Body of pancreas (tissue), 4 donors: Measurements from ENCODE around the gene GGPS1. TPM values are rescaled to one million over a fixed set of nuclear protein-coding genes. Genes with fewer than 3 reads are reported as not detected.

ENCODE experiments used
- ATAC-seq: fragments of 150-250 bp; one replicate; pipeline ENCODE4 v1.9.1; 2016
- DNase-seq, 4 donors: peaks; one replicate each; pipeline ENCODE4 v3.0.0-alpha.2; 2019
- H3K27ac ChIP-seq, 4 donors: fragments of 200-600 bp; sonication (generic); 1 replicate in 3 of 4; 2 replicates in 1 of 4; pipeline versions ENCODE4 v1.5.1 to v1.6.1; 2016 to 2019; ENCODE audit warnings: mild to moderate bottlenecking in 1 of 4, mixed read lengths in 1 of 4, moderate library complexity in 1 of 4
- H3K27me3 ChIP-seq, 2 donors: fragments of 200-600 bp; sonication (generic); one replicate each; pipeline ENCODE4 v1.6.0; 2016; ENCODE audit warnings: mild to moderate bottlenecking in 1 of 2
- H3K36me3 ChIP-seq, 2 donors: fragments of 200-600 bp; sonication (generic); replicated peaks in 1 of 2; 2 replicates each; pipeline ENCODE4 v1.5.1; 2016; ENCODE audit warnings: low read depth in 2 of 2; ENCODE audit not compliant: insufficient read depth in 1 of 2
- H3K4me1 ChIP-seq: fragments of 200-600 bp; sonication (generic); one replicate; pipeline ENCODE4 v1.6.0; 2016
- H3K4me3 ChIP-seq, 2 donors: fragments of 200-600 bp; sonication (generic); 1 replicate in 1 of 2; 2 replicates in 1 of 2; pipeline ENCODE4 v1.5.1; 2016 to 2019
- H3K9me3 ChIP-seq, 3 donors: fragments of 200-600 bp; sonication (generic); 1 replicate in 2 of 3; 2 replicates in 1 of 3; pipeline ENCODE4 v1.5.1; 2016
- POLR2A ChIP-seq, 3 donors: fragments of 450-650 bp; IDR thresholded peaks; one replicate each; pipeline ENCODE4 v1.6.1; 2016; ENCODE audit warnings: antibody characterized with exemption in 3 of 3, mild to moderate bottlenecking in 2 of 3
- WGBS, 2 donors: methylation state at CpG; one replicate each; pipeline ENCODE4 v1.1.5; 2017; 5-methylcytosine and 5-hydroxymethylcytosine counted together
- intact Hi-C: fragments of 100-400 bp; cut with DNase I; formaldehyde crosslinking; loops from one replicate; pipeline ENCODE4 v1.15.1; 2023
- total RNA-seq, 2 donors: library from RNA; depleted of rRNA; stranded (reverse); fragments of >200 nt; gene quantifications; one replicate each; pipeline ENCODE4 v1.1.0, GENCODE V29; 2016
- TF ChIP-seq, protein P1 (sequence below), 7 experiments: fragments of 450-650 bp in 4 of 7; fragments of 200-600 bp in 3 of 7; sonication (generic) in 3 of 7; IDR thresholded peaks; one replicate each; pipeline ENCODE4 v1.5.1; 2016 to 2019; ENCODE audit warnings: antibody characterized with exemption in 7 of 7

GGPS1 gene
- total RNA-seq, 2 donors from 2014 or later, result 11.9 to 15.3 TPM

- Histone ChIP-seq H3K27ac (no peak overlapping the region), H3K4me1 (peaks cover 17% of the 10 kb centered on the region), H3K9me3 (no peaks in the 10 kb centered on the region), H3K4me3 (no peak overlapping the region), H3K27me3 (no peaks in the 10 kb centered on the region), H3K36me3 (no peaks in the 10 kb centered on the region)
- intact Hi-C loops, result no loop called here
- DNase-seq (no peak), ATAC-seq (no peak)
- WGBS, 2 donors, result 52 to 57% methylated on average over 4 of the region's 4 CpGs
- TF ChIP-seq POLR2A (IDR thresholded peaks at IDR 0.05), result no peak
- TF ChIP-seq, protein P1, sequence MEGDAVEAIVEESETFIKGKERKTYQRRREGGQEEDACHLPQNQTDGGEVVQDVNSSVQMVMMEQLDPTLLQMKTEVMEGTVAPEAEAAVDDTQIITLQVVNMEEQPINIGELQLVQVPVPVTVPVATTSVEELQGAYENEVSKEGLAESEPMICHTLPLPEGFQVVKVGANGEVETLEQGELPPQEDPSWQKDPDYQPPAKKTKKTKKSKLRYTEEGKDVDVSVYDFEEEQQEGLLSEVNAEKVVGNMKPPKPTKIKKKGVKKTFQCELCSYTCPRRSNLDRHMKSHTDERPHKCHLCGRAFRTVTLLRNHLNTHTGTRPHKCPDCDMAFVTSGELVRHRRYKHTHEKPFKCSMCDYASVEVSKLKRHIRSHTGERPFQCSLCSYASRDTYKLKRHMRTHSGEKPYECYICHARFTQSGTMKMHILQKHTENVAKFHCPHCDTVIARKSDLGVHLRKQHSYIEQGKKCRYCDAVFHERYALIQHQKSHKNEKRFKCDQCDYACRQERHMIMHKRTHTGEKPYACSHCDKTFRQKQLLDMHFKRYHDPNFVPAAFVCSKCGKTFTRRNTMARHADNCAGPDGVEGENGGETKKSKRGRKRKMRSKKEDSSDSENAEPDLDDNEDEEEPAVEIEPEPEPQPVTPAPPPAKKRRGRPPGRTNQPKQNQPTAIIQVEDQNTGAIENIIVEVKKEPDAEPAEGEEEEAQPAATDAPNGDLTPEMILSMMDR (IDR thresholded peaks at IDR 0.05), result no peak
Observed at GRCh38 chr1:235313931-235314678, 14.3 kb upstream of the GGPS1 start.

DNA sequence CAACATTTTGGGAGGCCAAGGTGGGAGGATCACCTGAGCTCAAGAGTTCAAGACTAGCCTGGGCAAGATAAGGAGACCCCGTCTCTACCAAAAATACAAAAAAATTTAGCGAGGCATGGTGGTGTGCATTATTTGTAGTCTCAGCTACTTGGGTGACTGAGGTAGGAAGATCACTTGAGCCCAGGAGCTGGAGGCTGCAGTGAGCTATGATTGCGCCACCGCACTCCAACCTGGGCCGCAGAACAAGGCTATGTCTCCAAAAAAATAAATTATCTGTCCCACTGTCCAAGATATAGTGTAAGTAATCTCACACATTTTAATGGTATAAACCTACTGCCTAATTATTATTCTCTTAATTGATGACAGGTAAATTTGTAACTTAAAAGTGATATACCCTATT lies 13.2 kb upstream of the GGPS1 start:
- no peak overlapping the region for H3K4me3 ChIP-seq
- no peaks in the 10 kb centered on the region for H3K36me3 ChIP-seq
- H3K27me3 ChIP-seq, result no peaks in the 10 kb centered on the region
- DNase-seq (no peak), ATAC-seq (no peak)
- H3K4me1 ChIP-seq, result peaks cover 17% of the 10 kb centered on the region
- H3K9me3 ChIP-seq, result no peaks in the 10 kb centered on the region
- intact Hi-C loops, result no loop called here
- TF ChIP-seq, protein P1 (IDR thresholded peaks at IDR 0.05), result no peak
- TF ChIP-seq POLR2A (IDR thresholded peaks at IDR 0.05), result no peak
- WGBS, 2 donors, result 93 to 94% methylated on average over 5 of the region's 5 CpGs
- no peak overlapping the region for H3K27ac ChIP-seq

DNA sequence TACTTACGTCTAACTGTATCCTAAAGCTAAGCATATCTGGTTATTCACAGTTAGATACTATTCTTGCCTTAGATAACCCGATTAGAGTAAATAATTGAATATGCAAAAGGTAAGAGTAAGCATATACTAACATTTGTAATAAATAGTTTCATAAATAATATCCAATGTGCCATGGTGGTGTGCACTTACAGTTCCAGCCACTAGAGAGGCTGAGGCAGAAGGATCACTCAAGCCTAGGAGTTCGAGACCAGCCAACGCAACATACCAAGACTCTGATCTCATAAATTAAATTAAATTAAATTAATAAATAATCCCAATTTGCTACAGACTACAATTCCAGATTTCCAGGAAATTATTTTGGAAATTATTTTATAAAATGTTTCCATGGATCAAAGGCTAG lies 12.6 kb upstream of the GGPS1 start:
- H3K27me3 ChIP-seq, result no peaks in the 10 kb centered on the region
- no peak for ATAC-seq
- no peak overlapping the region for H3K27ac ChIP-seq
- TF ChIP-seq POLR2A (IDR thresholded peaks at IDR 0.05), result no peak
- TF ChIP-seq, protein P1 (IDR thresholded peaks at IDR 0.05), result no peak
- H3K9me3 ChIP-seq, result no peaks in the 10 kb centered on the region
- H3K4me3 ChIP-seq, result no peak overlapping the region
- 92 to 95% methylated on average over 4 of the region's 4 CpGs for WGBS, 2 donors
- intact Hi-C loops, result no loop called here
- H3K4me1 ChIP-seq, result peaks cover 12% of the 10 kb centered on the region
- no peak for DNase-seq
- H3K36me3 ChIP-seq, result no peaks in the 10 kb centered on the region

GRCh38 chr1:235317168-235317567 lies 11.2 kb upstream of the GGPS1 start:
- intact Hi-C loops, result no loop called here
- ATAC-seq (no peak), DNase-seq (no peak)
- H3K27me3 ChIP-seq, result no peaks in the 10 kb centered on the region
- H3K4me3 ChIP-seq, result no peak overlapping the region
- no peaks in the 10 kb centered on the region for H3K36me3 ChIP-seq
- WGBS, 2 donors, result 43 to 59% methylated on average over 1 of the region's 1 CpG
- TF ChIP-seq, protein P1 (IDR thresholded peaks at IDR 0.05), result no peak
- TF ChIP-seq POLR2A (IDR thresholded peaks at IDR 0.05), result no peak
- no peaks in the 10 kb centered on the region for H3K9me3 ChIP-seq
- peaks cover 23% of the 10 kb centered on the region for H3K4me1 ChIP-seq
- H3K27ac ChIP-seq, result no peak overlapping the region

- H3K27me3 ChIP-seq, result no peaks in the 10 kb centered on the region
- DNase-seq, result no peak
- H3K4me1 ChIP-seq, result peaks cover 24% of the 10 kb centered on the region
- no peak for ATAC-seq
- H3K36me3 ChIP-seq, result no peaks in the 10 kb centered on the region
- TF ChIP-seq POLR2A (IDR thresholded peaks at IDR 0.05), result no peak
- TF ChIP-seq, protein P1 (IDR thresholded peaks at IDR 0.05), result no peak
- H3K4me3 ChIP-seq, result no peak overlapping the region
- H3K9me3 ChIP-seq, result no peaks in the 10 kb centered on the region
- intact Hi-C loops, result no loop called here
- H3K27ac ChIP-seq, result no peak overlapping the region
- WGBS, 2 donors, result 96 to 98% methylated on average over 2 of the region's 2 CpGs
Observed at GRCh38 chr1:235319255-235319654, 9.1 kb upstream of the GGPS1 start.
